Measurements from ENCODE around the gene GNAO1.

- TF ChIP-seq ELF4 (IDR thresholded peaks at IDR 0.05) (no peak), FOXA1 (IDR thresholded peaks at IDR 0.05) (no peak), HDGF (IDR thresholded peaks at IDR 0.05; ENCODE audit: borderline replicate concordance) (no peak), SUZ12 (IDR thresholded peaks at IDR 0.05) (no peak), FOXM1 (IDR thresholded peaks at IDR 0.05; ENCODE audit: borderline replicate concordance) (no peak), BHLHE40 (IDR thresholded peaks at IDR 0.05; ENCODE audit: borderline replicate concordance) (no peak), LEF1 (IDR thresholded peaks at IDR 0.05; ENCODE audit: borderline replicate concordance) (no peak), FOXK2 (IDR thresholded peaks at IDR 0.05) (no peak), ZNF384 (IDR thresholded peaks at IDR 0.05) (no peak), PKNOX1 (IDR thresholded peaks at IDR 0.05) (no peak), TARDBP (IDR thresholded peaks at IDR 0.05) (no peak)
Observed at GRCh38 chr16:56222474-56222997, 31.2 kb downstream of the GNAO1 start.
